Superior temporal gyrus (tissue), 1 donor: ENCODE results near the gene SGCD.

Experiments
- DNase-seq: peaks from one replicate; pipeline ENCODE4 v3.0.0-alpha.2; 2016; ENCODE audit errors: extremely low spot score

SGCD gene

DNA sequence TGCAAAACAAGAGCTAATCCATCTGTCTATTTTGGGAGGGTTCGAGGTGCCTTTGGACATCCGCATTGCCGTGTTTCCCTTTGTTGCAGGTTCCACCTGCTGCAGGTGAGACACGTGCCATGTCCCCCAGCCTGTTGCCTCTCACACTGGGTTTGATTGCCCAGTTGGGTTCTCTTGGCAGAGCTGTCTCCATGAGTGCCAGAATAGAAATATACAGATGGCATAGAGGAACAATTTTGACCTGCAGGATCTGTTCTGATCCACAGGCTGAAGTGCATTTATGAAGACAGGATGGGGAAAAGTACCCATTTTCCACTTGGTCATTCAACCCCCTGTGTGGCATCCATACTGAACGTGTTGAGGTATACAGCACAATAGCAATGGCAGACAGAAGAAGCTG lies 178.1 kb downstream of the SGCD start:
- DNase-seq: no peak

DNA sequence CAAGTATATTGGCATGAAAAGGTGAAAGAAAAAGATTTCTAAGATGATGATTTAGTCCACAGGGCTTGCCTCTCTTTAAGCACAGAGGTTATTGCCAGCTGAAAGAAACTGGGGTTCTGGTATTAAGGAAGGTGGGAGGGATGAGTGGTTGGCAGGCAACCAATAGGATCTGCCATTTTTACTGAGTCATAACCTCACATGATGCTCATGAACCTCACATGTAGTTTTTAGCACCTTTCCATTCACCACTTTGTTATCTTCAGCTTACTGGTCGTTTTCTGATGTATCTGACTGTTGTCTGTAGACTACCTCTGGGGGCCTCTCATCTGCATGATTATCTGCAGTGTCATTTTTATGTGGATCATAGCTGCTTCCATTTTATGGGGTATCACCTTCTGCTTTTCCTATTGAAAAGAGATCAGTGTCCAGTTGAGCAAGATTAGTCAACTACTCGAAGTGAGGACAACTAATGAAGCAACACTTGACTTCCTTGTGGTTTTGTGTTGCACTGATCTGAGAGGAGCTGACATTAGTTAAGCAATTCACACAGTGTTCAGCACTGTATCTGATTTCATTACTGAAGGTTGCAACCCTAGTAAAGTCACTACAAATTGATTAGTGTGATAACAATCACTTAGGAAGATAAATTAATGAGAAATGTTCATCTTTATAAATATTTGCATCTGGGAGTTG lies 186.3 kb downstream of the SGCD start:
- DNase-seq: no peak

DNA sequence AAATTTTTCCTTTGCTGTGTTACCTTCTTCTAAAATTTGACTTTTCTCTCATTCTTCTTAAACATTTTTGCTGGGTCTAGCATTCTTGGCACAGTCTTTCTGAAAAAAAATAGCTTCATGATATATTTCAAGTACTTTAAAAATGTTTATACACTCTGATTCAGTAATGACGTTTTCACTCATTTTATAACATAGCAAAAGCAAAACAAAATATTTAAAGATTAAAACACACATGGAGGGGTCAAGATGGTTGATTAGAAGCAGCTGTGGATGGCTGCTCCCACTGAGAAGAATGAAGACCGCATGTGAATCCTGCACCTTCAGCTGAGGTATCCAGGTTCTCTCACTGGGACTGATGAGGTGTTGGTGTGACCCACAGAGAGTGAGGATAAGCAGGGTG lies 188.2 kb downstream of the SGCD start:
- no peak for DNase-seq

DNA sequence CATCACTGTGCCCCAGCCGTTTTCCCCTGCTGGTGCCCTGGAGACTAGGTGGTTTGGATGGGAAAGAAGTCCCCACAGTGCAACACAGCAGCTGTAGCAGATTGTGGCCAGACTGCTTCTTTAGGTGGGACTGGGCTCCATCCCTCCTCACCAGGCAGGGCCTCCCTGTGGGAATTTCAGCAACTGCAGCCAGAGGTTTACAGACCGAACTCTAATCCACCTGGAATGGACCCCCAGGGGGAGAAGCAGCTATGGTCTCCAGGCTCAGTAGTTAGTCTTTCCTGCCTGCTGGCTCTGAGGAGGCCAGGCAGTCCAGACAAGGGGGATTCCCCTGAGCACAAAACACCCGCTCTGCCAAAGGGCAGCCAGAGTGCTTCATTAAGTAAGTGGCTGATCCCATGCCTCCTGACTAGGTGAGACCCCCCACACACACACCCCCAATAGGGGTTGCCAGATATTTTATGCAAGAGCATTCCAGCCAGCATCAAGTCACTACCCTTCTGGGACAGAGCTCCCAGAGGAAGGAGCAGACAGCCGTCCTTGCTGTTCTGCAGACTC lies 188.9 kb downstream of the SGCD start:
- no peak for DNase-seq

DNA sequence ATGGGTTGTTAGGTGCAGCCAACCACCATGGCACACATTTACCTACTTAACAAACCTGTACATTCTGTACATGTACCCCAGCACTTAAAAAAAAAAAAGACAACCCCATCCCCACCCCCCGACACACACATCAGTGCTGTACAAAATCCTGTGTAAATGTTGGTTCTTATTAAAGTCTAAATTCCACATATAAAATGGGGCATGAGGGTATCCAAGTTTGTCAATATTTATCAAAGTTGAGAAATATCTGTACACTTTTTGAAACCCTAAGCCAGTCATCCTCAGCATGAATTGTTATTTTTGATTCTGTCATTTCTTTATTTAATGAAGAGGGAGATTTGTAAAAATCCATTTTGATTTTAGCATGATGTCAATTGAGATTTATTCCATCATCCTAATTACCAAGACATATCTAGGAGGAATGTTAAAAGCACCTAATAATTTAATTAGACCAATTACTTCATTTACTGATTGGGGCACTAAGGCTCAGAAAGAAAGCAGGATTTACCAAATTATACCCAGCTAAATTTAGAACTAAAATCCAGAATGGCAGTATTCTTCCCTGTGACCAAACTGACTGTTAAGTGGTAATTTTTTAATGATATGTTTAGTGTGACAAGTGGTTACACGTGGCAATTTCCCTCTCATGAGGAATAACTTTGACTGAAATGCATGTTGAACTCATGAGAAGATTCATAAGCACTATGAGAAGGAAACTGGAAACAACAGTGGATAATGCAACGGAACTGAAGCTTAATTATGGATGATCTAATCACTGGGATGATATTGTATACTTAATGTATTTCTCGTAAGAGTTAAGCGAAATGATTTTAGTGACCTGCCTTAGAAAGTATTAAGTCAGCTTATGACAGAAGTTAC lies 195.9 kb downstream of the SGCD start:
- no peak for DNase-seq

DNA sequence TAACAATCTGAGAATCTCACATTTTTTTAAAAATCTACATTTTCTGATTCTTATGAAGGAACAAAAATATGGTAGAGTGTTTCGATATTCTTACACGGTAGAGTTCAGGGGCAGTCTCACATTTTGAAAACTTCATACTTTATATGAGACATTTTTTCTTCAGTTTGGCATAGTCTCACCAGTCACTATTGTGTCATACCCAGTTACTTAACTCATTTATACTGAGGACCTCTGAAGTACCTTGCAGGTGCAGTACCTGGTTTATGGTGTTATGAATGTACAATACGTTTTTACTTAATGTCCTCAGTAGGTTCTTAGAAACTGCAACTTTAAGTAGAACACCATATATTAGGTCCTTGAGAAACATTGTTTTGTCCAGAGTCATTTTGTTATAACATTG lies 196.6 kb downstream of the SGCD start:
- DNase-seq: no peak

DNA sequence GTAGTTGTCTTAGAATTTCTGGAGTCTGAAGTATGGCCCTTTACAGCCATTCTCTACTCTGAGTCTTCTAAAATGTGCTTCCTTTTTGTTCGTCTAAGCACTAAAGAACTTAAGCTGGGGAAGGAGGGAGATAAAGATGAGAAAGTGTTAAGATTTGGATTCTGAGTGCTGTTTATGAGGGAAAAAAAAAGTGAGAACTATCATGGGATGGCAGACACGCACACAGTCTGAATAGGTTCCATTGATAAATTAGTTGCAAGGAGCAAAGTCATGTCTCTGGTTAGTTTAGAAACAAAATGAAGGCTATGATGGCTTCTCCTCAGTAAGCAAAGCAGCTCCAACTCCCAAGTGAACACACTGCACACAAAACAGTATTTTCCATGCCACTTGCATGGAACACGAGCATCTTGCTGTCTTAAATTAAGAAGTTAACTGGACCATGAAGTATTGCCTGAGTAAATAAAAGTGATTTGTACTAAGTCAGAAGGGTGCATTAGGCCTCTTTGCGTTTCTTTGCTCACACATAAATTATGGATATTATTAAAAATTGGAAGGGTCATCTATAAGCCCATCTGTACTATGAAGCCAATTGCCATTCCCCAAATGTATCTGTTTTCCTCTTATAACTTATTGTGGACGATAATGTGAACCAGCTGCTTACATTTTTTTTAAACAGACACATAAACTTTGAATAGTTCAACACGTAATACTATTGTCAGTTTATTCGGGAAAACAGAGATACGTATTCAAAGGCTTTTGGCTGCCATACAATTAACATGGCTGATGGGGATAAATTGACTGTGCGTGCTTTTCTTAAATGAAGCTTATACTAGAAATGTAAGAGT lies 199.3 kb downstream of the SGCD start:
- no peak for DNase-seq

DNA sequence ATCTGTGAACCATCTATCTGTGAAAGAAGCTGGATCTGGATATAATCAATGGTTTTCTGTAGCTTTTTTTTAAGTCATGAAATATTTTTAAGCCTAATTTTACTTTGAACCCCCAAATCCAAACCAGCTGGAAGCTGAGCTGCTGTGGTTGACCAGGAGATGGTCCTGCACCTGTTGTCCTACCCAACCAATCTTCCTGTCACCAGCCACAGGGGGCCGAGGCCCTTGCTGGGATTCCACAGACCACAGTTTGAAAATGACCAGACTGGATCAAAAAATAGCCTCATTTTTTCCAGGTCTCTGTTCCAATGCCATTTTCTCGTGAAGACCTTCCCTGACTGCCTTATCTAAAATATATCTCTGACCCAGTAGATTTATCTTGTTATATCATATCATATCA lies 200.6 kb downstream of the SGCD start:
- DNase-seq: no peak

DNA sequence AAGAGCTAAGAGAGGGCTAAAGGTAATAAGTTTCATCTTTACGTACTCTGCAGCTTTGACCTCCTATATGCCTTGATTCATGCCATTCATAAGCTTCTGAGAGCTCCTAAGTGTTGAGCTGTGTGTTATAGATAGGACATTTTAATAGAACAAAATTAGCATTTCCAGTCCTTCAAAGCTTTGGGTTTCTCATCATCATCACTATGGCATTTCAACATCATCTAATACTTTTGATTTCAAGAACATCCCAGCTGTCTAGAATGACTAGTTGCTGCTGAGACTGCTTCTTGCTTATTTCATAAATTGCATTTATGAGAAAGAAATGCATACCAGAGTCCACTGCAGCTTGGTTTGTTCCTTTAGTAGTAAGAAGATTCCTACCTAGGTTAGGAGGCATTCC lies 201.7 kb downstream of the SGCD start:
- DNase-seq: no peak

DNA sequence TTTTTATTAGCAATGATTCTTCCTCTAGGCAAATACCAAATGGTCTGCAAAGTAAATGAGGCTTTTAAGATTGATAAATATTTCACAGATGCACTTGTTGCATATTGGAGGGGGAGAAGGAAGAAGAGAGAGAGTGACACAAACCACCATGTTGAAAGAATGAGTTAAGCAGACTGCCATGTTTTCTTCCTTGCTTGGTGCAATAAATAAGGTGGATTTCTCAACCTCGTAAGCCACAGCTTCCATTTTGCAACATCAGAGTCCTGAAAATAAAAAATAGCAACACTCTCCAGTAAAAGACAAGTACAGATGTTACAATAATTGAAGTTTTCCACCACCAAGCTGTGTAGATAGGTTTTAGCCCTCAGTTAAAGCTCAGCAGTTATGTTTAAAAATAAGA lies 202.9 kb downstream of the SGCD start:
- DNase-seq: no peak

DNA sequence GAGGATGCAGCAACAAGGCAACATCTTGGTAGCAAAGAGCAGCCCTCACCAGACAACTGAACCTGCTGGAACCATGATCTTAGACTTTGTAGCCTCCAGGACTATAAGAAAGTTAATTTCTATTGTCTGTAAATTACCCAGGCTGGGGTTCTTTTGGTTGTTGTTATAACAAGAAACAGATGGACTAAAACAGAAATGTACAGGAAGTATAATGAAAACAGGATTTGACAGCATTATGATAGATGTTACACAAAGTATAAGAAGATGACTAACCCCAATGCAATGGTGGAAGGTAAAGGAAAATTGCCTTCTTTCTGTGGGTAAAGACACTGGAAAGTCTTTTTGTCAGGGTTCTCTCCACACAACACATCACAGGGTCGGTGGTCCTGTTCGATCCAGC lies 204.2 kb downstream of the SGCD start:
- no peak for DNase-seq

DNA sequence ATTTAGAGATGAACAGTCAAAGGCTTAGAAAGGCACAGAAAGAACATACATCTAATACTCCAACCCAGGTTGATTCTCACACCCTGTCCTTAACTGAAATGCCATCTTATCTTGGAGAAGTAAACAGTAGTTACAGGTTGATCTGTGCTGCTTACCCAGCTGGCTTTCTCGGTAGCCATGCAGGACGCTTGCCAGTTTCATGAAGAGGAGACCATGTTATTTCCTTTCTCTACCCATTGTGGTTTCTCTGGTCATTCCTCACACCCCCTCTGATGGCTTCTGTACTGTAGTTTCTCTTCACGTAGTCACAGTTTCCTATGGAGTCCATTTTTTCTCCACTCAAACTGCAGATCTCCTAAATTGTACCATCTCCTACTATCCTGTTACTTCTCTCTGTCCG lies 206.0 kb downstream of the SGCD start:
- no peak for DNase-seq

DNA sequence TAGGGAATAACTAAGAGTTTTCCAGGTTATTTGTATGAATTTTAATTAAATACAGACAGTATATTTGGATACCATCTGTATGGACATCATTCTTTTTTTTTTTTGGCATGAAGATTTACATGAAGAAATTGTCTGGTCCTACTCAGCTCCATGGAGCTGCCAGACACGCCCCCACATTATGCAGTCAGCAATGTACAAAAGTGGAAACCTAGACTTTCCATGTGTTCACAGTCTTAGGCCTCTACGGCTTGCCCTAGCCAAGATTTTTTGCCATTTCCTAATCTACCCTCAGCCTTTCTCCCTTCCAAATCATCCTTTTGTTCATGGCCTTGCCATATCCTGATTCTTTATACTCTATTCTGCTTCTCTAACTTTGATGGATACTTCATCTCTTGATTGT lies 207.1 kb downstream of the SGCD start:
- peak; percentile 36 for DNase-seq

DNA sequence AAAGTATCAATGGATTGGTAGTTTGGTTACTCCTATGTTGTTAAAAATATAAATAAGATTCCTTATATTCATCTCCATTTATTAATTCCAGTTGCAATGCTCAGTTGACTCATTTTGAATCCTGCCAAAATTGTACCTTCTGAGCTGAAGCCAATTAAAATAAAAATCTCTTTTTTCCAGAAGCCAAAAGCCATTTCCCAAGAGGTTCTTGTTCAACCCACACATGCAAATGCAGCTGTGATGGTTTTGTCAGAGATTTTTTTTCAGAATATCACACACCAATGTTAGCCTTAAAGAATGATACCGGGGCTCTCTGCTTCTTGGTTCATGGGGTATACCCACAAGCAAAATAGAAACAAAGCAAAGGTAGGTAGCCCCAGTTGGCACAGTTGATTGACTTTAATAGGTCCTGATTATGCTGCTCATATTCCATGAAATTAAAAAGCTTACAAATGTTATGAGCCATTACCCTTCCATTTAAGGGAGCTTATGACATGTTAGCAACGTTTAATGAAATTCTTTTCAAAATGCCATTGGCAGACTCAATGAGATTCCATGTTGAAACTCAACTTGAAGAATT lies 208.0 kb downstream of the SGCD start:
- DNase-seq: no peak

DNA sequence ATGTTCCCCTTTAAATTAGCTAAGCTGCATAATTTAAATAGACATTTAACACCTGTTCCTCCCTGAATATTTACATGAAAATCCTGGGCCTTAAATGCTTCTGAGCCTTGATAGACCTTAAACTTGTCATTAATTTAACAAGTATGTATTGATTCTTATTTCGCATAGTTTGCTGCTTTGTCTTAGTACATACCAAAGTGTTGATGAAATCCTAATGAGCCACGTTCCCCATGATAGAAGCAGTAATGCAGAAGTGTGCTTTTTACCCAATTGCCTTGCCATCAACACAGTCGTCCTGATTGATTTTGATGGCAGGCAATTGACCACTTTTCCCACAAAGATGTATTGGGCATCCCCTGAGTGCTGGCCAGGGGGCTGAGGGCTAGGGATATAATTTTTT lies 213.5 kb downstream of the SGCD start:
- DNase-seq: no peak

DNA sequence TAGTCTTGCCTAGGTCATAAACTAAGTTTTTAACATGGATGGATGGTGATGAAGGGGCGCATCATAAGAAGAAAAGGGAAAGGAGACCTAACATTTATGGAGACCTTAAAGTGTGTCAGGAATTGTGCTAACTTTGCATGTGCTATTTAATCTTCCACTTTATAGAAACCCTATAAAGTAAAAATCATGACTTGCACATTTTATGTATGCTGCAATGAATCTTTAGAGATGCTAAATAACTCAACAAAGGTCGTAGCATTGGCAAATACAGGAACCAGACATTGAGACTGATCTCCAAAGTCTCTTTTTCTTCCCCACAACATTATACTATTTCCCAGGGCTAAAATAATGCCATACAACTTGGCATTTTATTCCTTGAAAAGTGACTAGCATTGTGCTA lies 214.6 kb downstream of the SGCD start:
- DNase-seq: no peak

DNA sequence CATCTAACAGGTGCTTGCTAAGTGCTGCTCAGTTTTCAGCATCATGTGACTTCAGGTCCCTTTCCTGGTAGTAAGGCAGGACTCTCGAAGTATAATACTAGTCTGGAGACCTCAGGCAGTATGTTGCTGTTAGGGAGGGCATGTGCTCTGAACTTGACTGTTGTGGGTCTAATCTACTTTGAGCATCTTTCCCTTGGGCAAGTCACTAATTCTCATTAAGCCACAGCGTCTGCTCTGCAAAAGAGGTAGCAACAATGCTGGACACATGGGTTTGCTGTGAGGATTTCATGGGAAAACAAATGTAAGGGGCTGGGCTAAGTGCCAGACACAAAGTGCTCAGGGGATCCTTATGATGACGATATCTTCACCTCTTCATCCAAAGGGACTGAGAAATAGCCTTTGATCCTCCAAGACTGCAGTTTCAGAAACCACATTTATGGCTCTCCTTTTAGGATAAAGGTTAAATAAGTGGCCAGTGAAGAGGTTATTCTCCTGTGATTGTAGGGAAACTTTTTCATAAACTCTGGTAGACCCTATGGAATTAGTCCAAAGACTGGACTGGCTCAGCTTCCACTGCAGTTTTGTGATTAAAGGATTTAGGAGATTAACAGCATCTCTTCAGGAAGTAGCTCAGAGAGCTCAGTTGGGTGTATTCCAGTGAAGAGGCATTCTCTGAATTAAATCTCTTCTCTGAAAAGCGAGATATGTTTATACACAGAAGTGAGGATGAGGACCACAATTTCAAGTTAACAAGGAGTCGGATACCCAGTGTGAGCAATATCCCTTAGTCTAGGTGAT lies 216.6 kb downstream of the SGCD start:
- no peak for DNase-seq

DNA sequence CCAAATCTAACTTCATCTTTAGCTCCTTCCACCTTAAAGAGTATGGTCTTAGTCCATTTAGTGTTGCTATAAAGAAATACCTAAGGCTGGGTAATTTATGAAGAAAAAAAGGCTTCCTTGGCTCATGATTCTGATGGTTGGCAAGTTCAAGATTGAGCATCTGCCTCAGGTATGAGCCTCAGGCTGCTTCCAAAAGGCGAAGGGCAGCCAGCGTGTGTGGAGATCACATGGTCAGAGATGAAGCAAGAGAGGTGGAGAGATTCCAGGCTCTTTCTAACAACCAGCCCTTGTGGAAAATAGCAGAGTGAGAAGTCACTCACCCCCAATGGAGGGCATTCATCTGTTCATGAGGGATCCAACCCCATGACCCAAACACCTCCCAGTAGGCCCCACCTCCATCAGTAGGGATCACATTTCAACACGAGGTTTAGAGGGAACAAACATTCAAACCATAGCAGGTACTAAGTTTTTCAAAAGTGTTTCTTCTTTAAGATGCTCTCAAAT lies 225.9 kb downstream of the SGCD start:
- no peak for DNase-seq

DNA sequence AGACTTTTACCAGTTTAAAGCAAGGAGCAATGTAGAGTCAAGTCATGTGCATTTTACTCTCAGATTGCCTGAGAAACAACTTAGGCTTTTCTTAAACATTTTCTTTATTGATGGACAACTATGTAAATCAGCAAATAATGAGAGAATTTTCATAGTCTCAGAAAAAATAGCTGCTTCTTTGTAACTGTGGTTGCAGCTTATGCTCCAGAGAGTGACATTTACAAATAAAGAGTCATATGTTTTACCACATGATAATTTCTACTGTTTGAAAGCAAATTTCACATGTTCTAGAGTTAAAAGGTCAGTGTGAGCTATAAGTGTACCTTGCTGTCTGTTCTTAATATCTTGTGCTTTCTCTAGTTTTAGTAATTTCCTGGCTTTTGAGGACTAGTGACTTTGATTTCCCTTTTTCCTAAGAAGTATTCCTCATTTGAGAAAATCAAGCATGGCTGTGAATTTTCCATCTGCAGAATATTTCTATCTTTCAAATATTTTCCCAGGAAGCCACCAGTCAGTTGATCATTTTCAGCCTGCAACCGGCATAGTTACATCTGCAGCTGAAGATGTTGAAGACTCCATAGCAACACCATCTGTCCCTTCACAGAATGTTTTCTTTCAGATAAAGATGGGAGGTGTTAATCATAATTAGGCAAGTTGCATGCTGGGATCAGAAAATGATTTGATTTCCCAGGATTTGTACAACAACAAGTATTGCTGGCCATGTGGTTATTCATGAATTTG lies 229.9 kb downstream of the SGCD start:
- DNase-seq: peak; percentile 60

DNA sequence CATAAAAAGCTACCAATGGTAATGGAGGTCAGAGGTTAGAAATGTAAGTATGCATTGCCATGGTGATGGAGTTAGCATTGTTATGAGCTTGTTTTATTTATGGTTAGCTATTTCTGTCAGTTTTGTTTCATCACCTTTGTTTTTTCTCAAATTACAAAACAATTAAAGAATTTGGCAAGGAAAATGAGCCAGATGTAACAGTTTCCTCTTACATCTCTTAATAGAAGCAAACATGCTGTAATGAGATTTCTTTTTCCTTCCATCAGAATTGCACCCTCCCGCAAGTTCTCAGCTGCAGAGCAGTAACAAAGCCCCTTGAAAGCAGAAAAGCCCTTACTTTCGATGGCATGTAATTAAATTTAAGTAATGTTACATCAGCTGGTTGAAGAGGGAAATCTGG lies 233.0 kb downstream of the SGCD start:
- DNase-seq: no peak
